SK-N-MC (cell line): ENCODE data around the gene RPL10L.

Experiments
- EZH2 ChIP-seq: fragments of 200-600 bp; sonication (generic); IDR thresholded peaks from one replicate; pipeline ENCODE4 v1.6.1; 2017; ENCODE audit warnings: antibody characterized with exemption
- POLR2AphosphoS5 ChIP-seq: IDR thresholded peaks from 2 replicates; pipeline ENCODE4 v1.6.1; 2012; ENCODE audit warnings: mild to moderate bottlenecking, low read depth, low read length, borderline replicate concordance

DNA sequence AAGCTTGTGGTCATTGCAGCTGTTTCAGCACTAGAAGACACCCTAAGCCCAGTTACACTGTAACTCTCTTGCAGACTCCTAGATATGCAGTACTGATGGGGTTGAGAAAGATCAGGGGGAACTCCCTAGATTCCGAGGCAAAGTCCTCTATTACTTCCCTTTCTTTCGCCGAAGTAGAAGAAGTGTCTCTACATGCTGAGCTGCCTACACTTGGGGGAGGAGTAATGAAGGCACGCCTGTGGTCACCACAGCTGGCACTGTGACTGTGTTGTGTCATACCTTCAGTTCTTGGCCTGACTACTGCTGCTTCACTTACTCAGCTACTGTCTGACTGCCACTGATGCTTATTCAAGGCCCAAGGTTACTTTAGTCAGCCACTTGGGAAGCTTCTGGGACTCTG, 35.1 kb upstream of the RPL10L start:
- TF ChIP-seq EZH2, result no peak
- no peak for TF ChIP-seq POLR2AphosphoS5
